NCI-H446 (cell line): ENCODE measurements around the gene FAM170B.

Source experiments
- DNase-seq, 2 experiments: peaks; one replicate each; lab custom pipeline; 2025; lab: John Stamatoyannopoulos, UW

The FAM170B gene

GRCh38 chr10:49151481-49151880 is 17.7 kb upstream of the FAM170B start:
- no peak for DNase-seq

GRCh38 chr10:49151025-49151445 is 17.2 kb upstream of the FAM170B start:
- DNase-seq: no peak

- no peak for DNase-seq
Observed at GRCh38 chr10:49150426-49150825, 16.6 kb upstream of the FAM170B start.

GRCh38 chr10:49149881-49150280 is 16.1 kb upstream of the FAM170B start:
- no peak for DNase-seq

- no peak for DNase-seq
Observed at GRCh38 chr10:49144058-49144720, 10.4 kb upstream of the FAM170B start.

- DNase-seq: no peak
Observed at GRCh38 chr10:49143249-49143648, 9.4 kb upstream of the FAM170B start.

- DNase-seq: no peak
Observed at GRCh38 chr10:49141541-49142332, 7.9 kb upstream of the FAM170B start.

- no peak for DNase-seq
Observed at GRCh38 chr10:49140304-49141177, 6.7 kb upstream of the FAM170B start.

GRCh38 chr10:49139846-49140195 is 6.0 kb upstream of the FAM170B start:
- no peak for DNase-seq

GRCh38 chr10:49139028-49139845 is 5.4 kb upstream of the FAM170B start:
- DNase-seq: no peak

GRCh38 chr10:49138361-49138891 is 4.6 kb upstream of the FAM170B start:
- DNase-seq: no peak

- no peak for DNase-seq
Observed at GRCh38 chr10:49136525-49136924, 2.7 kb upstream of the FAM170B start.

- no peak for DNase-seq
Observed at GRCh38 chr10:49135575-49136313, 1.9 kb upstream of the FAM170B start.

GRCh38 chr10:49134327-49134726 is 506 bp upstream of the FAM170B start:
- no peak for DNase-seq

GRCh38 chr10:49132362-49132737 is 1.5 kb downstream of the FAM170B start:
- no peak for DNase-seq

- no peak for DNase-seq
Observed at GRCh38 chr10:49131507-49132361, 2.1 kb downstream of the FAM170B start.

- DNase-seq: no peak
Observed at GRCh38 chr10:49129376-49129775, 4.4 kb downstream of the FAM170B start.

- DNase-seq: no peak
Observed at GRCh38 chr10:49128854-49129253, 5.0 kb downstream of the FAM170B start.

GRCh38 chr10:49123981-49124950 is 9.6 kb downstream of the FAM170B start:
- DNase-seq: no peak
